CD14-positive monocyte (primary cell): Measurements from ENCODE around the gene FHOD3. TPM values are rescaled to one million over a fixed set of nuclear protein-coding genes. Genes with fewer than 3 reads are reported as not detected.

ENCODE experiments used
- DNase-seq, 3 donors: peaks; one replicate each; pipeline ENCODE4 v3.0.0-alpha.2; 2011 to 2022
- H2AFZ ChIP-seq: 2 replicates; pipeline ENCODE4 v1.6.0; 2012; ENCODE audit warnings: mild to moderate bottlenecking, low read depth, low read length, inconsistent platforms; ENCODE audit not compliant: insufficient read depth, poor library complexity, severe bottlenecking
- H3K27ac ChIP-seq, 2 donors: 1 replicate in 1 of 2; 2 replicates in 1 of 2; pipeline ENCODE4 v1.5.1; 2012 to 2013; ENCODE audit warnings: low read length in 2 of 2, control low read depth in 1 of 2, inconsistent platforms in 1 of 2, low read depth in 1 of 2, mild to moderate bottlenecking in 1 of 2
- H3K27me3 ChIP-seq, 2 donors: one replicate each; pipeline versions ENCODE4 v1.6.0 to v1.6.1; 2011 to 2013; ENCODE audit warnings: low read length in 2 of 2; ENCODE audit not compliant: control insufficient read depth in 2 of 2, insufficient read depth in 2 of 2
- H3K36me3 ChIP-seq, 2 donors: replicated peaks in 1 of 2; 1 replicate in 1 of 2; 2 replicates in 1 of 2; pipeline versions ENCODE4 v1.5.1 to v1.6.1; 2012 to 2013; ENCODE audit warnings: low read length in 2 of 2, control low read depth in 1 of 2, inconsistent platforms in 1 of 2, mild to moderate bottlenecking in 1 of 2; ENCODE audit not compliant: insufficient read depth in 2 of 2, control insufficient read depth in 1 of 2
- H3K4me1 ChIP-seq, 2 donors: 1 replicate in 1 of 2; 2 replicates in 1 of 2; pipeline versions ENCODE4 v1.5.1 to v1.6.1; 2012 to 2013; ENCODE audit warnings: low read length in 2 of 2, control low read depth in 1 of 2, inconsistent platforms in 1 of 2, mild to moderate bottlenecking in 1 of 2, moderate library complexity in 1 of 2; ENCODE audit not compliant: insufficient read depth in 2 of 2, control insufficient read depth in 1 of 2
- H3K4me2 ChIP-seq: replicated peaks from 2 replicates; pipeline ENCODE3; 2012; ENCODE audit warnings: low read length, moderate library complexity, mild to moderate bottlenecking; ENCODE audit not compliant: poor library complexity, severe bottlenecking; ENCODE audit errors: extremely low read depth
- H3K4me3 ChIP-seq, 3 experiments: fragments of 200-600 bp in 1 of 3; sonication (generic) in 1 of 3; replicated peaks in 1 of 3; 1 replicate in 2 of 3; 2 replicates in 1 of 3; pipeline ENCODE4 v1.5.1; 2011 to 2013; ENCODE audit warnings: low read length in 3 of 3, mild to moderate bottlenecking in 3 of 3, control low read depth in 2 of 3, low read depth in 2 of 3, inconsistent platforms in 1 of 3, moderate library complexity in 1 of 3
- H3K79me2 ChIP-seq: 2 replicates; pipeline ENCODE4 v1.6.0; 2012; ENCODE audit warnings: mild to moderate bottlenecking, control low read depth, inconsistent platforms, low read length, moderate library complexity; ENCODE audit not compliant: insufficient read depth
- H3K9ac ChIP-seq: 2 replicates; pipeline ENCODE4 v1.6.0; 2017; ENCODE audit warnings: low read length, mild to moderate bottlenecking; ENCODE audit not compliant: insufficient read depth, poor library complexity, severe bottlenecking
- H3K9me3 ChIP-seq, 2 donors: replicated peaks in 1 of 2; 1 replicate in 1 of 2; 2 replicates in 1 of 2; pipeline versions ENCODE4 v1.5.1 to v1.6.1; 2012 to 2013; ENCODE audit warnings: low read length in 2 of 2, control low read depth in 1 of 2; ENCODE audit not compliant: control insufficient read depth in 1 of 2, insufficient read depth in 1 of 2
- H4K20me1 ChIP-seq: 2 replicates; pipeline ENCODE4 v1.6.0; 2012; ENCODE audit warnings: mild to moderate bottlenecking, low read length, control low read depth, moderate library complexity; ENCODE audit not compliant: insufficient read depth
- H3K27ac Mint-ChIP-seq, 7 donors: one replicate each; pipeline ENCODE4 v1.8.0; 2020; ENCODE audit warnings: mild to moderate bottlenecking in 7 of 7, mixed read lengths in 7 of 7, moderate library complexity in 6 of 7, inconsistent platforms in 2 of 7
- H3K27me3 Mint-ChIP-seq, 3 donors: one replicate each; pipeline ENCODE4 v1.8.0; 2021 to 2022; ENCODE audit warnings: low read depth in 3 of 3, mild to moderate bottlenecking in 3 of 3, mixed read lengths in 3 of 3, moderate library complexity in 3 of 3, inconsistent platforms in 1 of 3
- H3K36me3 Mint-ChIP-seq, 2 donors: one replicate each; pipeline ENCODE4 v1.8.0; 2020; ENCODE audit warnings: mixed read lengths in 2 of 2, inconsistent platforms in 1 of 2, mild to moderate bottlenecking in 1 of 2
- H3K4me1 Mint-ChIP-seq: one replicate; pipeline ENCODE4 v1.8.0; 2020; ENCODE audit warnings: mild to moderate bottlenecking, mixed read lengths
- H3K4me3 Mint-ChIP-seq, 2 donors: one replicate each; pipeline ENCODE4 v1.8.0; 2020; ENCODE audit warnings: mild to moderate bottlenecking in 2 of 2, mixed read lengths in 2 of 2, moderate library complexity in 1 of 2
- H3K9me3 Mint-ChIP-seq, 7 donors: one replicate each; pipeline ENCODE4 v1.8.0; 2020 to 2022; ENCODE audit warnings: mixed read lengths in 7 of 7, mild to moderate bottlenecking in 6 of 7, moderate library complexity in 6 of 7, inconsistent platforms in 2 of 7
- CTCF ChIP-seq: fragments of 200-600 bp; IDR thresholded peaks from one replicate; pipeline ENCODE4 v1.8.0; 2022; ENCODE audit warnings: antibody characterized with exemption, mild to moderate bottlenecking
- WGBS: methylation state at CpG from one replicate; pipeline ENCODE4 v1.1.5; 2013; ENCODE audit warnings: missing lambda C conversion rate; ENCODE audit not compliant: insufficient coverage; 5-methylcytosine and 5-hydroxymethylcytosine counted together
- intact Hi-C, 2 donors: fragments of 100-400 bp; cut with micrococcal nuclease; formaldehyde crosslinking; loops; one replicate each; pipeline versions ENCODE4 v1.15.0 to v1.15.1; 2023
- polyA plus RNA-seq, 3 donors: library from polyadenylated mRNA; depleted of rRNA in 1 of 3; unstranded in 2 of 3; stranded (reverse) in 1 of 3; fragments of 300-500 nt in 2 of 3; fragments of >200 nt in 1 of 3; fragmentation: Illumina TruSeq in 2 of 3; gene quantifications; 1 replicate in 2 of 3; 2 replicates in 1 of 3; pipeline ENCODE4 v1.2.3, GENCODE V29; 2012 to 2021

FHOD3 gene
- polyA plus RNA-seq, 3 donors: not detected

GRCh38 chr18:36582988-36583745 is 285.7 kb downstream of the FHOD3 start:
- Histone ChIP-seq H3K9ac (no peak overlapping the region), H2AFZ (no peak overlapping the region), H3K27ac (no peak overlapping the region), H3K4me1 (no peaks in the 10 kb centered on the region), H3K79me2 (no peaks in the 10 kb centered on the region), H3K4me2 (no peak overlapping the region), H3K27me3 (no peaks in the 10 kb centered on the region), H3K36me3 (no peaks in the 10 kb centered on the region), H4K20me1 (no peaks in the 10 kb centered on the region), H3K9me3 (peaks cover 0 to 3% of the 10 kb centered on the region in 2 donors), H3K4me3 (no peak overlapping the region)
- intact Hi-C loops: no loop called here
- H3K36me3 Mint-ChIP-seq: no peaks in the 10 kb centered on the region
- H3K27ac Mint-ChIP-seq: no peak overlapping the region
- DNase-seq: no peak
- no peak for TF ChIP-seq CTCF
- H3K9me3 Mint-ChIP-seq: peaks cover 0 to 5% (median 0%) of the 10 kb centered on the region in 7 donors
- WGBS: 83% methylated on average over 2 of the region's 5 CpGs
- no peak overlapping the region for H3K4me3 Mint-ChIP-seq
- peaks cover 2 to 3% (median 2%) of the 10 kb centered on the region in 3 donors for H3K27me3 Mint-ChIP-seq
- H3K4me1 Mint-ChIP-seq: no peaks in the 10 kb centered on the region

- no peak overlapping the region for H3K4me2 ChIP-seq
These were observed 292.5 kb downstream of the FHOD3 start for GRCh38 chr18:36589857-36590543.

More at GRCh38 chr18:36589857-36590543, 292.5 kb downstream of the FHOD3 start:
- TF ChIP-seq CTCF: no peak
- no peaks in the 10 kb centered on the region for H3K36me3 ChIP-seq
- Mint-ChIP-seq H3K27me3 (peaks cover 3 to 4% (median 4%) of the 10 kb centered on the region in 3 donors), H3K4me3 (no peak overlapping the region), H3K9me3 (peaks cover 0 to 4% (median 0%) of the 10 kb centered on the region in 7 donors), H3K27ac (no peak overlapping the region), H3K4me1 (no peaks in the 10 kb centered on the region), H3K36me3 (no peaks in the 10 kb centered on the region)
- no peak overlapping the region for H3K4me3 ChIP-seq
- no peaks in the 10 kb centered on the region for H4K20me1 ChIP-seq
- no peak overlapping the region for H2AFZ ChIP-seq
- intact Hi-C loops: no loop called here
- no peaks in the 10 kb centered on the region for H3K27me3 ChIP-seq
- H3K9me3 ChIP-seq: no peaks in the 10 kb centered on the region
- no peaks in the 10 kb centered on the region for H3K4me1 ChIP-seq
- H3K27ac ChIP-seq: no peak overlapping the region
- H3K9ac ChIP-seq: no peak overlapping the region
- DNase-seq: no peak
- 94% methylated on average over 6 of the region's 10 CpGs for WGBS
- no peaks in the 10 kb centered on the region for H3K79me2 ChIP-seq
